T-helper 1 cell treated with Interleukin-12 subunit alpha and Interleukin-12 subunit beta and Interleukin-4 antibody, amounts not matched to agents 30 ng/mL and 1 ng/mL, for 36 hours (primary cell): Measurements from ENCODE around the gene LARP4B. TPM values are rescaled to one million over a fixed set of nuclear protein-coding genes. Genes with fewer than 3 reads are reported as not detected.

ENCODE experiments used
- intact Hi-C: fragments of 100-400 bp; cut with micrococcal nuclease; formaldehyde crosslinking; loops from one replicate; pipeline ENCODE4 v1.15.1; 2024
- total RNA-seq: library from RNA; stranded (reverse); gene quantifications from 2 replicates; pipeline ENCODE4 v1.2.3, GENCODE V29; 2022

The LARP4B gene
- total RNA-seq, 1 donor from 2014 or later: 128 TPM

- intact Hi-C loops: no loop called here
Observed at GRCh38 chr10:836782-837181, 94.7 kb downstream of the LARP4B start.

DNA sequence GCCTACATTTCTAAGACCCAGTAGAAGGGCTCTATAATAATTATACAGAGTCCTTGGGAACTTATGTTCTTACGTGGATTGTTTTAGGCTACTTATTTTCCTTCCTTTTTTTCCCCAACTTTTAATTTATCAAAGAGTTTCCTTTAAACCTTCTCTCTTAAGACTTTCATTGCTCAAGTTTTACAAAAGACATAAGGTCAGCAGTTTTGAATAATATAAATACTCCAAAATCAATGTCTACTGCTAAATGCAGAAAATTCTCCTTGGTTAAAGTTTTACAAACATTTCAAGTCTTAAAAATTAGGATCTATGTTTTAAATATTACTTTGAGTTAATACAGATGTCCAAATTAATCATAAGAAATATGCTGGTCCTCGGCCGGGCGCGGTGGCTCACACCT lies 97.0 kb downstream of the LARP4B start:
- intact Hi-C loops: no loop called here

DNA sequence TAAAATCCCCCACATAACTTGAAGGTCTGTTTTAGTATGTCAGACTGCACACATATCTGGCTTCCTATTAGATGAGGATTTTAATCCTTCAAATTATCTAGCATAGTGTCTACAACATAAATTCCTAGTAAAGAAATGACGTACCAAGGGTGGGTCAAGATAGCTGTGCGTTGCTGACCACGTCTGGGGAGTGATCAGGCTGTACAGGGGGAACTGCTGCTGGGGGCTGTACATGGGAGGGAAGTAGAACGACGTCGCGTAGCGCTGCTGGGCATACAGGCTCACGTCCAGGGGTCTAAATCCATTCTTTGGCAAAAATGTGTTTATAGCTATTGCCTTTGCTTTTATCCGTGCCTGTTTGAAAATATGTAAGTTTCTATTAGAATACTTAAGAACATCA lies 102.3 kb downstream of the LARP4B start:
- intact Hi-C loops: no loop called here

DNA sequence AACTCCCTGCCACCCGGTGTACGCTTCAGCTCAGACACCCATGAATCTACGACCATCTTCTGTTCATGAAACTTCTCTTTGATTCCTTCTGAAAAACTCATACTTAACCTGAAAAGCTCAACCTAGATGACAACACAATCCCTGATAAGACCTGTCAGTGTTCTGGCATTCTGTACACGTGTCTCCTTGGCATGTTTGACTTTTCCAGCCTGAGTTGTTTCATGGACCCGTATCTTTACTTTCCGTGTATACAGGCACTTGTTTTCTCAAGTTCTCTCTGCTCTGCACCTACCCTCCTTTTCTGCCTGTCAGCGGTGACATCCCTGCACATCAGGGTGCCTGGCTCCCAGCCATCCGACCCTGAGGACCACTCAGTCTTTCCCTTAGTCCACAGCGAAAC lies 103.3 kb downstream of the LARP4B start:
- intact Hi-C loops: no loop called here

GRCh38 chr10:824946-825345 lies 106.6 kb downstream of the LARP4B start:
- intact Hi-C loops: no loop called here

DNA sequence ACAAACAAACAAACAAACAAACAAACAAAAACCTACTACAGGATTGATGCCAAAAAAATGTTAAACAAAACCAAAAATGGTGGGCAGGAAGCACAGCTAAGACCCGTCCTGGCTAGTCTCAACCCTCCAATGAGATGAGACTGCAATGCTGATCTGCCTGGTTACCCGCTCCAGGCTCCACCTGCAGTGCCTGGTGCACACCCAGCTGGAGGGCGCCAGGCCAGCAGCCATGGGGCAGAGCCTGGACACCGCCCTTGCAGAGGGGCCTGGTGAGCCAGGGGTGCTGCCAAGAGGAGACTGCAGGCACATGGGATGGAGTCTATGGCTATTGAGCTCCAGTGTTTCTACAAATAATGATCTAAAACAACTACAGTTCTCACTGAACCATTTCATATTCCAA lies 107.0 kb downstream of the LARP4B start:
- intact Hi-C loops: no loop called here

DNA sequence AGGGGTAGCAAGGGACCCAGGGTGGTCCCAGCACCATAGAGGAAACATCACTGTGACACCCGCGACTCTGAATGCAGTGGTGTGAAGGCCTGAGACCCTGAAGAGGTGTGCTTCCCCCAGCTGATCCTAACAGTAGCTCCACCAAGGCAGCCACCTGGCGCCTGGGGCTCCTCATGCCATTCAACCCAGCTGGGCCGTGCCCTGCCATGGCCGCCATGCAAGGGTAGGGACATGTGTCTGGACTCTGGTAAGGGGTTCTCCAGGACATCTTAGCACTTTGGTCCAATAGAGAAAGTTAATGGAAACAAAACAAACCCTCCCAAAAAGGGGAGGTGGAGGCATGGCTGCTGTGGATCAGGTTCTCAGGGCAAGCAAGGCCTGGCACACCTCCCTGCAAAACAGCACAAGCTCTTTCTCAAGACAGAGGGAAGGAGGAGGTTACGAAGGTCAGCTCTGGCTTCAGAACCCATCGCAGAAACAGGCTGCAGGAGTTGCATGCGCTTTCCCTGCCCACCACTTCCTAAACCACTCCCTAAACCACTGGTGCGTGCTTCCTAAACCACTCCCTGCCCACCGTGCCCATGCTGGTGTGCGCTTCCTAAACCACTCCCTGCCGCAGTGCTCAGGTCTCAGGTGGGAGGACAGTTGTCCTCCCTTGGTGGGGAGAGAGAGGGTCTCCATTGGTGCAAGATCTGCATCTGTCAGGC lies 108.7 kb downstream of the LARP4B start:
- intact Hi-C loops: no loop called here

- intact Hi-C loops: no loop called here
Observed at GRCh38 chr10:822197-822596, 109.3 kb downstream of the LARP4B start.

GRCh38 chr10:821322-821721 lies 110.2 kb downstream of the LARP4B start:
- intact Hi-C loops: no loop called here

- intact Hi-C loops: no loop called here
Observed at GRCh38 chr10:819816-820215, 111.7 kb downstream of the LARP4B start.

- intact Hi-C loops: no loop called here
Observed at GRCh38 chr10:819326-819725, 112.2 kb downstream of the LARP4B start.

DNA sequence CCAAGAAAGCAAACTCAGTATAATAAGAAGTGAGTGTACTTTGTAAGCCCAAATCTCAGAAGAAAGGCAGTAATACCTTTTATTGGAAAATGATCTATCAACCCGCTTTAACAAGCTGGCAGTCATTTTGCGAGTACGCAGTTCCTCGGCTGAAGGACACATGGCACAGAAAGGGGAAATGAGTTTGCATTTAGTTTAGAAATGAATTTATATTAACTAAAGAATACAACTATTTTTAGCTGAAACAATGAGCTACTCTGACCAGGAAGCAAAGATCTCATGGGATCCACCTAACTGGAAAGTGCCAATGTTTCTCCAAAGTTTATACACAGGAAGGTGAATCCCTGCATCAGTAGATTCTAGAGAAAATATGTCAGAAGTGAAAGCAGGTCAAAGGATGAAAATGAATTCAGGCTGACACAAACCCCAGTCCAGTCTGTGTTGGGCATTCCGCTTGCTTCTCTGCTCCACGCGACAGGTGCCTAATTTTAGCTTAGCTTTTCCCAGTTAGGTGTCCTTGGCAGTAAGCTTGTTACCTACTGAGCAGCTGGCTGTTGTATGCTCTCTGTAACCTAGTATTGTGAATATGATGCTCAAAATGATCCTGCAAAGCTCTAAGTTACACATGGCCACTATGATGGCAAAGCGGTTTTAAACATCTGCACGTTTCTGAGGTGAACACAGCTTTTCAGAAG lies 112.8 kb downstream of the LARP4B start:
- intact Hi-C loops: no loop called here

DNA sequence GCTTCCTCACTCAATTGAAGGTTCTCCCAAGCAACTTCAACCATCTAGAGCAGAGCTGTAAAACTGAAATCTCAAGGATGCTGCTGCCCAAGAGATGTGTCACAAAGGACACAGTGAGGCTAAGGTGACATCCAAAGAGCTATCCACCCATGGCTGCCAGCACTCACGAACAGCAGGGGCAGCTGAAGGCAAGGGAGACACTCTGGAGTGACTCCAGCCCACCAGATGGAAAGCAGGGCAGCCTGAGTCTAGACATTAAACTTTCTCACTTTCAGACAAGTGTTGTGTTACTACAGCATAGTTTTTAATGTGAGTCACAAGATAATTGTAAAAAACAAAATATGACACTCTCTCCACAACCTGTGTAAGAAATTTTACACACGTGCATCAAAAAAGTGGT lies 113.5 kb downstream of the LARP4B start:
- intact Hi-C loops: no loop called here

- intact Hi-C loops: no loop called here
Observed at GRCh38 chr10:817371-817770, 114.1 kb downstream of the LARP4B start.

GRCh38 chr10:816958-817357 lies 114.5 kb downstream of the LARP4B start:
- intact Hi-C loops: no loop called here

GRCh38 chr10:816091-816477 lies 115.4 kb downstream of the LARP4B start:
- intact Hi-C loops: no loop called here

GRCh38 chr10:815338-816090 lies 116.0 kb downstream of the LARP4B start:
- intact Hi-C loops: no loop called here

DNA sequence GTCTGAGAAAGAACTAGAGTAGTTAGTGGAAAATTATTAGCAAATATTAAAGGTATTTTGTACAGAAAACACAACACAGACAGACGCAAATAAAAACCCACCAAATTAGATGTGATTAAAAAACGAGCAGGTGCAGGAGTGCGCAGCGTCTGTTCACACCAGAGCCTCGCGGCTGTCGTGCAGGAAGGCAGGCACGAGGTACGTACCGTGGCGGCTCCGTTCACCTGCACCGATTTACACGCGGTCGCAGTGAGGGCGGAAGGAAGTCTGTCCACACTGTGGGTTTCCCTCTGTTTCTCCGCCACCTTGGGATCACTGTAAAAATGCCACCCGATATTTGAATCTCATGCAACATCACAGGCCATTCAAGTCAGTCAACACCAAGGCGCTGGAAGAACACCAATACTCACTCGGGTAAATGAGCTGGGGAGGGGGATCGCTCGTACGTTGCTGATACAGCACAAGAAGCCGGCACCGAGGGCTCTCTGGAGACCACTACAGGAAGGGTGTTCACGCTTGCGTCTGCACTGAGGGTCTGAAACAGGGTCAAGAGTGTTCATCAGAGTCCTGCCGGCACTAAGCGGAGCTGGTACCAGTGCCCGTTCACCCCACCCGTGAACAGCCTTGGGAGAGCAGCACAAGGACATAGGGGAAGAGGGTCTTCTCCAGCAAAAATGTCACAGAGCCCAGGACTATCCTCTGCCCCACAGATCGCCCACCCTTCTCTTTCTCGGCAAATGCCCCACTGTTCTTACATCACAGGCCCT lies 116.8 kb downstream of the LARP4B start:
- intact Hi-C loops: no loop called here

GRCh38 chr10:813286-813685 lies 118.2 kb downstream of the LARP4B start:
- intact Hi-C loops: no loop called here

DNA sequence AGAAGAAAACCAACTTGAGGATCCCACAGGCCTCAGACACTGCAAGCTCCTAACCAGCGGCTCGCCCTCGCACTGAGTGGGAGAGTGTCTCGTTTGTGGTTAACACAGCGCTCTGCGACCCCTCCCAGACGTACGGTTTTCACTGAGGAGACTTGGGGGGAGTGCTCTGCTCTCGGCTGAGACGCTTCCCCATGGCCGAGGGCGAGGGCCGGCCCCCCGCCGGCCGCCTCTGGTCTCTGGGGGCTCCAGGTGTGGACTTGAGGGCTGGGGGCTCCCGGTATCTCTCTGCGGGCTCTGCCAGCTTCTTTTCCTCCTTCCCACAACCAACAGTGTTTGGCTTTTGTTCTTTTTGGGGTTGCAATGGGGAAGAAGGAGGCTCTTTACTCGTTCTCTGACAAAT lies 118.7 kb downstream of the LARP4B start:
- intact Hi-C loops: no loop called here

- intact Hi-C loops: no loop called here
Observed at GRCh38 chr10:811379-812175, 119.9 kb downstream of the LARP4B start.
